Effector memory CD4-positive, alpha-beta T cell (primary cell): ENCODE results near the gene ECT2L.
"Not testable (repeated sequence)": the region's sequence is repeated elsewhere in the genome, so short reads cannot be mapped to it uniquely, and the experiment has no call there.

ENCODE experiments used
- DNase-seq, 3 donors: peaks; one replicate each; pipeline ENCODE4 v3.0.0-alpha.2; 2020
- H3K27ac ChIP-seq: 2 replicates; pipeline ENCODE4 v1.7.0; 2013; ENCODE audit warnings: mild to moderate bottlenecking, low read length, moderate library complexity; ENCODE audit not compliant: insufficient read depth, poor library complexity, severe bottlenecking
- H3K27me3 ChIP-seq: replicated peaks from 2 replicates; pipeline ENCODE4 v1.7.0; 2013; ENCODE audit warnings: mild to moderate bottlenecking, low read length; ENCODE audit not compliant: insufficient read depth, control insufficient read depth, poor library complexity, severe bottlenecking
- H3K36me3 ChIP-seq: 2 replicates; pipeline ENCODE4 v1.7.0; 2013; ENCODE audit warnings: mild to moderate bottlenecking, low read length, moderate library complexity; ENCODE audit not compliant: control insufficient read depth, insufficient read depth
- H3K4me1 ChIP-seq: 2 replicates; pipeline ENCODE4 v1.7.0; 2013; ENCODE audit warnings: low read length, mild to moderate bottlenecking; ENCODE audit not compliant: control insufficient read depth, insufficient read depth, poor library complexity, severe bottlenecking
- H3K4me3 ChIP-seq: 2 replicates; pipeline ENCODE4 v1.7.0; 2013; ENCODE audit warnings: low read length, low read depth, mild to moderate bottlenecking; ENCODE audit not compliant: insufficient read depth, poor library complexity, severe bottlenecking
- H3K9me3 ChIP-seq: 2 replicates; pipeline ENCODE4 v1.7.0; 2013; ENCODE audit warnings: mild to moderate bottlenecking, low read length, moderate library complexity; ENCODE audit not compliant: control insufficient read depth

Gene ECT2L

DNA sequence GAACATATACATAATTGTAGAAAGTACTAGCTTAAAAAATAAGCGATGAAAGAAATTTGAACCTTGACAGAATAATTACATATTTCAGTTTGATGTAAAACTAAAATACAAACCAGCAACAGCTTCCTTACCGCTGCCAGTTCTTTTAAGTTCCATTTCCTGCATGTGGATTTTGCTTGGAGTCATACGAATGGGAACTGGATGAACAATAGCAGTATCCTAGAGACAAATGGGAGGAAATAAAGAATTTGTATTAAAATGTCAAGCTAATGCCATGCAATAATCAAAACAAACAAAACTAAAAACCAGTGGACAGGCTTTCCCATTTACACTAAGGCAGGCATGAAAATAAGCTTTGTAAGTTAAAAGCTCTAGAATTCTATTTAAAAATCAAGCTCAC lies 125.0 kb downstream of the ECT2L start:
- Histone ChIP-seq H3K9me3 (no peaks in the 10 kb centered on the region), H3K4me3 (no peak overlapping the region), H3K4me1 (no peaks in the 10 kb centered on the region), H3K27ac (no peak overlapping the region), H3K27me3 (no peaks in the 10 kb centered on the region), H3K36me3 (peaks cover 33% of the 10 kb centered on the region)
- no peak for DNase-seq

DNA sequence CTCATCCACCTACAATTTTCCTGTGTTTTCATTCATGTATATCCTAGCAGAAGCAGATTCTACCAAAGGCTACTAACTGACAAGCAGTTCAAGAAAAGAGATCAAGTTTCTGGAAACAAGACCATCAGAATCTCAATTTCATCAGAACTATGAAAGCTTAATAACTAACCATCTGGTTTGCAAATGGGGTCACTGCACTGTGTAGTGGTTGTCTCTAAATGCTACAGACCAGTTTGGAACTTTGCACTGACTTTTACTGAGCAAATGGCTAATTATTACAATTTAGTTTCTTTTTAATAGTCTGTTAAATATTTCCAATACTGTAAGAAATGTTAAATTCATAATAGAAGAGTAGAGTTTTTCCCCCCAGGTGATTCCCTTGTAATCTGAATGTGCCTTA lies 127.7 kb downstream of the ECT2L start:
- DNase-seq = no peak
- peaks cover 29% of the 10 kb centered on the region for H3K36me3 ChIP-seq
- no peaks in the 10 kb centered on the region for H3K27me3 ChIP-seq

DNA sequence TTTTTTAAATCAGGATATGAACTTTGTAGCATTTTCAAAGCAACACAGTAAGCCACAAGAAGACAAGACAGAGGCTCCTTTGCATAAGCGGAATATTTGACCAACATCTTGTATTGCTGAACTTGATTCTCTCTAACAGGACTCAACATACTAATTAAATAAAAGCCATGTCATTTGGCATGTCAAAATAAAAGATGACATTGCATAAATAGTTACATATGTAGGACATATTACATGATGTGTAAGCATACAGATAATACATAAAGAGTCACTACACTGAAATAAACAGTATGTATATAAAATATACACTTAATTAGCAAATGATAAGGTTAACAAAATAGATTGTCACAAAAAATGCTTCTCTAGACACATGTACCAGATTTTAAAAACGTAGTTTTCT lies 129.9 kb downstream of the ECT2L start:
- peaks cover 21% of the 10 kb centered on the region for H3K36me3 ChIP-seq
- no peak overlapping the region for H3K27ac ChIP-seq
- no peak for DNase-seq
- no peaks in the 10 kb centered on the region for H3K27me3 ChIP-seq
- H3K4me1 ChIP-seq = no peaks in the 10 kb centered on the region
- no peaks in the 10 kb centered on the region for H3K9me3 ChIP-seq
- no peak overlapping the region for H3K4me3 ChIP-seq

More for the DNA sequence above, 127.7 kb downstream of the ECT2L start:
- no peaks in the 10 kb centered on the region for H3K9me3 ChIP-seq
- H3K4me1 ChIP-seq = no peaks in the 10 kb centered on the region
- H3K27ac ChIP-seq = no peak overlapping the region
- no peak overlapping the region for H3K4me3 ChIP-seq

DNA sequence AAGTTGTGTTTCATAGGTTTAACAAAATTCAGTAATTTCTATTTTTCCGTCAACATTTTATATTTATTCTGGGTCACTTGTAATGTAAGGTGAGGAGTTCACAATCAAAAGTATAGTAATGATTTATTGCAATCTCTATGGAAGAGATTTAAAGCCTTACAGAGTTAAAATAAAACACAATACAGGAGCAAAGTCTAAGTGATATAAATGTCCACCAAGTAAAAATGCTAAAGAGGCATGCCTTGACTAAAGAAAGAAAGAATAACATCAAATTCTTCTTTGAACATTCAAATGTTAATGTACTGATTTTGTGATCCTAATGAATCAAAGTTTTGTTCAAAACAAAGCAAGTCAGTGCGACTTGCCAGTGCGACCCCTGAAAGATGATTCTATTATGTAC lies 130.7 kb downstream of the ECT2L start:
- H3K27ac ChIP-seq = no peak overlapping the region
- no peaks in the 10 kb centered on the region for H3K9me3 ChIP-seq
- peaks cover 18% of the 10 kb centered on the region for H3K36me3 ChIP-seq

DNA sequence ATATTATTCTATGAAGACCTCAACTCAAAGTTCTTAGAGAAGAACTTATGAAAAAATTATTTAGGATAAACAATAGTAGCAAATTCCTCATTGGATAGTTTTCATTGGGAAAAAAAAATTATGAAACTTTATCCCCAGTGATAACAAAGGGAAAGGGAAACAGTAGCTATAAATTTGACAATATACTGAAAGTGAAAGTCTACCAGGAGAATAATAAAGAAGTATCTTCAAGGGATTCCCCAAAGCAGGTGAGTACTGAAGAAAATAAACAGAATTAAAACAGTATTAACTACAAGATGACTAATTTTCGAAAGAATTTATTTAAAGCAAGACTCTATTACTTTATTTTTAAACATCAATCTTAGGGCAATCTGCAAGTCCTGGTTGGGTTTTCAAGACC lies 135.8 kb downstream of the ECT2L start:
- Histone ChIP-seq H3K4me3 (no peak overlapping the region), H3K9me3 (no peaks in the 10 kb centered on the region), H3K36me3 (peaks cover 28% of the 10 kb centered on the region), H3K27me3 (no peaks in the 10 kb centered on the region), H3K4me1 (no peaks in the 10 kb centered on the region), H3K27ac (no peak overlapping the region)
- no peak for DNase-seq

More for the DNA sequence above, 130.7 kb downstream of the ECT2L start:
- no peaks in the 10 kb centered on the region for H3K4me1 ChIP-seq
- H3K27me3 ChIP-seq = no peaks in the 10 kb centered on the region
- DNase-seq = no peak
- no peak overlapping the region for H3K4me3 ChIP-seq

DNA sequence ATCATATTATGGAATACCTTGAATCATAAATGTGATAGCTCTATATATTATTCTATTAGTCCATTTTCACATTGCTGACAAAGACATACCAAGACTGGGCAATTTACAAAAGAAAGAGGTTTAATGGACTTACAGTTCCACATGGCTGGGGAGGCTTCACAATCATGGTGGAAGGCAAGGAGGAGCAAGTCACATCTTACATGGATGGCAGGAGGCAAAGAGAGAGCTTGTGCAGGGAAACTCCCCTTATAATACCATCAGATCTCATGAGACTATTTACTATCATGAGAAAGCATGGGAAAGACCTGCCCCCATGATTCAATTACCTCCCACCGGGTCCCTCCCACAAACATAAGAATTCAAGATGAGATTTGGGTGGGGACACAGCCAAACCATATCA lies 141.0 kb downstream of the ECT2L start:
- H3K27me3 ChIP-seq, H3K4me3 ChIP-seq, H3K9me3 ChIP-seq, H3K4me1 ChIP-seq, DNase-seq, H3K27ac ChIP-seq: not testable (repeated sequence)
- H3K36me3 ChIP-seq = peaks cover 47% of the 10 kb centered on the region

DNA sequence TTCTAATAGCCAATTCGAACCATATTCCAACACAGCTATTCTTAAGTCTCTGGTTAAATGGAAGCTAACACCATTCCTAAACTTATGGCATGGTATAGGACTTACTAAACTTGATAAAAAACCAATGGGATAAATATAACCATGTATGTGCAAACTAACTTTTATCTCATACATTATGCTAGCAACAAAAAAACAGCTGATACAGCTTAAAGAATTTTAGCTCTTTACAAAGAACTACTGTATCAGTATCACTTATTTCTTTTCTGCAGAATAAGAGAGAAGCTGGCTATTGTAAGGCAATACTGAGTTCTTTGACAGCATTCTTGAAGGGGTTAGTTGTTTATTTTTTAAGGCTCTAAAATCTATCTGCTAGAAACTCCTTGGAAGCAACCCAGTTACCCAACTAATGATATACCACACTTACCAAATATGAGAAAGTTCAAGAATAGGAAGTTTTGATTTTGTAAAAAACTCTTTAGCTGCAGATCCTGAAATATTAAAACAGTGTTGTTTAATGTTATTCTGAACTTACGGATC lies 147.3 kb downstream of the ECT2L start:
- no peaks in the 10 kb centered on the region for H3K9me3 ChIP-seq
- H3K27ac ChIP-seq = no peak overlapping the region
- no peak for DNase-seq
- peaks cover 35% of the 10 kb centered on the region for H3K36me3 ChIP-seq
- no peaks in the 10 kb centered on the region for H3K27me3 ChIP-seq
- no peaks in the 10 kb centered on the region for H3K4me1 ChIP-seq
- H3K4me3 ChIP-seq = no peak overlapping the region

DNA sequence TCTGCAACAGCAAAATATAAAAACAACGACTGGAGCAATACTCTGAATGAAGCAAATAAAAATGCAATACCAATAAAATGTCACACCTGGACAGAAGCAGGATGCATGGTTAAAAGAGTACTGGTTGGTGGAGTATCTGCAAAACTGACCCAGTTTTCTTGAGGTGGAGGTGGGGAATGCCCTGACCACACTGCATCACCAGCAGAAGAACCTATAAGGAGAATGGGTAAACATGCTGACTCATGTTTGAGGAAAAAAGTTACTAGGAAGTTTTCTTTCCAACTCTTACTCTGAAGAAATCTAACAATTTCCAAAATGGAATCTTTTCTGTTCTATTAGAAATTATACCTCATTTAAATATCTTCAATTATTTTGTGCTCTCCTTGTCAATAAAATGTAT lies 148.5 kb downstream of the ECT2L start:
- Histone ChIP-seq H3K9me3 (no peaks in the 10 kb centered on the region), H3K4me1 (no peaks in the 10 kb centered on the region), H3K36me3 (peaks cover 30% of the 10 kb centered on the region), H3K4me3 (no peak overlapping the region), H3K27me3 (no peaks in the 10 kb centered on the region), H3K27ac (no peak overlapping the region)
- DNase-seq = peak; percentile 14 to 36 (median 24)

DNA sequence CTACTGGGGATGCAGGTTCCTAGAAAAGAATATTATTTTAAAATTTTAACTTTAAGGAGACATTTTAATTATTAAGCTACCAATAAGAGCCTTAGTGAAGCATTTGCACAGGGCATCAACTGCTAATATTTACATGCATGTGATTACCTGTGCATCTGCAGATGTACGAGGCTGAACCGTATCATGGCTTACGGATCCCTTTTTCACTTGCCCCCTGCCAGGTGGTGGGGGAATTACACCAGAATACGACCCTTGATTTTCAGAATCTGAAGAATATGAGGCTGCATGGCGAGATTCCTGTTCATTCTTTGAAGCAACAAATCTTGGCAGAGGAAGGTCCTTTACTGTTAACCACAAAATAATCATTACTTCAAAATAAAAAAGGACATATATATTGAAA lies 149.5 kb downstream of the ECT2L start:
- Histone ChIP-seq H3K27ac (no peak overlapping the region), H3K4me1 (no peaks in the 10 kb centered on the region), H3K27me3 (no peaks in the 10 kb centered on the region), H3K9me3 (no peaks in the 10 kb centered on the region), H3K36me3 (peaks cover 22% of the 10 kb centered on the region), H3K4me3 (no peak overlapping the region)
- no peak for DNase-seq

DNA sequence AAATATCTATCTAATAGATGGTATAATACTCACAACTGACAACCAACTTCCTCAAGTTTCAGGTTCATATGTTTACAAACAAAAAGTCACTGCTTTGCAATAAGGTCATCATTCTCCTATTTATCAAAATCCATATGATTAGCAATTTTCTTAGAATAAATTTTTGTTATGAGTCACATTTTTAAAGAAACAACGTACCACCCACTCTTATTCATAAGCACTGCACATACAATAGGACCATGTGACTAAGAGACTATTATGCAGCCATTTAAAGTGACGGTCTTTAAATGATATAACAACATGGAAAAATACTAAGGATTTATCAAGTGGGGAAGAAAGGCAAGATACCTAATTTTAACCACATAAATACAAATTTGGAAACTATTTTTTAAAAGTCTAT lies 152.1 kb downstream of the ECT2L start:
- Histone ChIP-seq H3K27ac (no peak overlapping the region), H3K4me1 (no peaks in the 10 kb centered on the region), H3K9me3 (no peaks in the 10 kb centered on the region), H3K36me3 (peaks cover 12% of the 10 kb centered on the region), H3K27me3 (no peaks in the 10 kb centered on the region), H3K4me3 (no peak overlapping the region)
- DNase-seq = no peak
